NB4 (cell line): ENCODE measurements around the gene ERBB4.

Source experiments
- MYC ChIP-seq: IDR thresholded peaks from 2 replicates; pipeline ENCODE4 v1.6.1; 2011; ENCODE audit warnings: low read depth, low read length
- POLR2A ChIP-seq: IDR thresholded peaks from 2 replicates; pipeline ENCODE4 v1.6.1; 2011; ENCODE audit warnings: mild to moderate bottlenecking; ENCODE audit not compliant: insufficient read length; ENCODE audit errors: extremely low read depth
- TF ChIP-seq, protein P1 (sequence below): IDR thresholded peaks from one replicate; pipeline ENCODE4 v1.5.1; 2012; ENCODE audit warnings: low read depth, low read length

DNA sequence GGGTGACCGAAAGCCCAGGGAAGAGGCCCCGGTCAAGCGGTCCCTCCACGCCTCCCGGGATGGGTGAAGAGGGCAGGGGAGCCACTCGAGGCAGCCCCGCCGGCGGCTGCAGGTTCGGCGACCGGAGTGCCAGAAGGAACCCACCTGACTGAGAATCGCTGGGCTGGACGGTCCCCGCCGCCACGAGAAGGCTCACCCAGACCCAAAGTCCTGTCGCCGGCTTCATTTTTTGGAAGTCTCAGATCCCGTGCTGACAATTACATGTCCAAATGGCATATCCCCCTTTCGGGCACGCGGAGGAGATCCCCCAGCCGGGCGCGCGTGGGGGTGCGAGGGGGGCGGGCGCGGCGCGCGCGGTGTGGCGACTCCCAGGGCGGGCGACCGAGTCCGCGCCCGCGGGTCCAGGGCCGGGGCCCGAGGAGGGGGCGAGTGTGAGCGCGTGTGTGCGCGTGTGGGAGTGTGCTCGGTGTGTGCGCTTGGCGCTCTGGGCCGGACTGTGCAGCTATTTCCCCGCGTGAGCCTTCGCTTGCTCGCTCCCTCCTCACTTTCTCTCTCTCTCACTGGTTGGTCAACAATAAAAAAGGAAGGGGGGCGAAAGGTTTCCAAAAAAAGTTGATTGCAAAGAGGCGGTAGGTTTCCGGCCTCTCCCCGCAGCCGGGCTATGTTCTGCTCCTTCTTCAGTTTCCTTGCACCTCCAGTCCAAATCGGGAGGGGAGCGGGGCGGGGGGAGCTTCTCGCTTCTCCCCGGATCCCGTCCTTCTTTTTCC lies at the start of gene ERBB4:
- no peak for TF ChIP-seq MYC
- TF ChIP-seq, protein P1, sequence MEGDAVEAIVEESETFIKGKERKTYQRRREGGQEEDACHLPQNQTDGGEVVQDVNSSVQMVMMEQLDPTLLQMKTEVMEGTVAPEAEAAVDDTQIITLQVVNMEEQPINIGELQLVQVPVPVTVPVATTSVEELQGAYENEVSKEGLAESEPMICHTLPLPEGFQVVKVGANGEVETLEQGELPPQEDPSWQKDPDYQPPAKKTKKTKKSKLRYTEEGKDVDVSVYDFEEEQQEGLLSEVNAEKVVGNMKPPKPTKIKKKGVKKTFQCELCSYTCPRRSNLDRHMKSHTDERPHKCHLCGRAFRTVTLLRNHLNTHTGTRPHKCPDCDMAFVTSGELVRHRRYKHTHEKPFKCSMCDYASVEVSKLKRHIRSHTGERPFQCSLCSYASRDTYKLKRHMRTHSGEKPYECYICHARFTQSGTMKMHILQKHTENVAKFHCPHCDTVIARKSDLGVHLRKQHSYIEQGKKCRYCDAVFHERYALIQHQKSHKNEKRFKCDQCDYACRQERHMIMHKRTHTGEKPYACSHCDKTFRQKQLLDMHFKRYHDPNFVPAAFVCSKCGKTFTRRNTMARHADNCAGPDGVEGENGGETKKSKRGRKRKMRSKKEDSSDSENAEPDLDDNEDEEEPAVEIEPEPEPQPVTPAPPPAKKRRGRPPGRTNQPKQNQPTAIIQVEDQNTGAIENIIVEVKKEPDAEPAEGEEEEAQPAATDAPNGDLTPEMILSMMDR, result no peak
- no peak for TF ChIP-seq POLR2A
